Right atrium auricular region (tissue), 2 donors: ENCODE data around the gene TBL1Y. TPM values are rescaled to one million over a fixed set of nuclear protein-coding genes. Genes with fewer than 3 reads are reported as not detected.
"Not testable (repeated sequence)": the region's sequence is repeated elsewhere in the genome, so short reads cannot be mapped to it uniquely, and the experiment has no call there.

Experiments
- DNase-seq: peaks from one replicate; pipeline ENCODE4 v3.0.0-alpha.2; 2019; ENCODE audit warnings: low spot score
- H3K27ac ChIP-seq, 2 donors: fragments of 200-600 bp; sonication (generic); 1 replicate in 1 of 2; 2 replicates in 1 of 2; pipeline ENCODE4 v1.5.1; 2016 to 2019
- H3K27me3 ChIP-seq, 2 donors: fragments of 200-600 bp; sonication (generic); one replicate each; pipeline versions ENCODE4 v1.5.1 to v1.6.0; 2017 to 2019
- H3K36me3 ChIP-seq: fragments of 200-600 bp; sonication (generic); one replicate; pipeline ENCODE4 v1.5.1; 2016
- H3K4me1 ChIP-seq, 2 donors: fragments of 200-600 bp; sonication (generic); one replicate each; pipeline versions ENCODE4 v1.5.1 to v1.6.0; 2017 to 2019
- H3K4me3 ChIP-seq, 2 donors: fragments of 200-600 bp; sonication (generic); 1 replicate in 1 of 2; 2 replicates in 1 of 2; pipeline ENCODE4 v1.5.1; 2017 to 2019; ENCODE audit warnings: mild to moderate bottlenecking in 1 of 2, moderate library complexity in 1 of 2
- H3K9me3 ChIP-seq, 2 donors: fragments of 200-600 bp; sonication (generic); one replicate each; pipeline ENCODE4 v1.5.1; 2019
- CTCF ChIP-seq, 2 donors: fragments of 200-600 bp; sonication (generic); IDR thresholded peaks; one replicate each; pipeline ENCODE4 v1.5.1; 2019; ENCODE audit warnings: antibody characterized with exemption in 2 of 2
- total RNA-seq, 2 donors: library from RNA; depleted of rRNA; stranded (reverse); fragments of >200 nt; gene quantifications; one replicate each; pipeline ENCODE4 v1.1.0, GENCODE V29; 2016

Gene TBL1Y
- total RNA-seq, 2 donors from 2014 or later: not detected

- H3K9me3 ChIP-seq: no peaks in the 10 kb centered on the region
- H3K27me3 ChIP-seq: no peaks in the 10 kb centered on the region
- DNase-seq: no peak
- H3K36me3 ChIP-seq: no peaks in the 10 kb centered on the region
- no peak overlapping the region for H3K27ac ChIP-seq
- no peak for TF ChIP-seq CTCF (IDR thresholded peaks at IDR 0.05)
- no peaks in the 10 kb centered on the region for H3K4me1 ChIP-seq
- no peak overlapping the region for H3K4me3 ChIP-seq
Measured at GRCh38 chrY:7013051-7013450, 102.6 kb downstream of the TBL1Y start.

- Histone ChIP-seq H3K4me3 (no peak overlapping the region), H3K9me3 (no peaks in the 10 kb centered on the region), H3K27ac (no peak overlapping the region), H3K27me3 (no peaks in the 10 kb centered on the region), H3K36me3 (no peaks in the 10 kb centered on the region), H3K4me1 (no peaks in the 10 kb centered on the region)
- TF ChIP-seq CTCF (IDR thresholded peaks at IDR 0.05): no peak
- no peak for DNase-seq
Measured at GRCh38 chrY:7016521-7016920, 106.0 kb downstream of the TBL1Y start.

- TF ChIP-seq CTCF (IDR thresholded peaks at IDR 0.05): no peak
- H3K36me3 ChIP-seq: no peaks in the 10 kb centered on the region
- H3K9me3 ChIP-seq: no peaks in the 10 kb centered on the region
- H3K4me3 ChIP-seq: no peak overlapping the region
- no peaks in the 10 kb centered on the region for H3K27me3 ChIP-seq
- no peaks in the 10 kb centered on the region for H3K4me1 ChIP-seq
- no peak for DNase-seq
- H3K27ac ChIP-seq: no peak overlapping the region
Measured at GRCh38 chrY:7017244-7018080, 107.0 kb downstream of the TBL1Y start.

GRCh38 chrY:7039037-7039436, 128.5 kb downstream of the TBL1Y start:
- H3K9me3 ChIP-seq: no peaks in the 10 kb centered on the region
- no peaks in the 10 kb centered on the region for H3K36me3 ChIP-seq
- no peaks in the 10 kb centered on the region for H3K4me1 ChIP-seq
- no peaks in the 10 kb centered on the region for H3K27me3 ChIP-seq
- no peak overlapping the region for H3K4me3 ChIP-seq
- no peak for TF ChIP-seq CTCF (IDR thresholded peaks at IDR 0.05)
- H3K27ac ChIP-seq: no peak overlapping the region
- DNase-seq: no peak

- DNase-seq: no peak
- no peak overlapping the region for H3K27ac ChIP-seq
- TF ChIP-seq CTCF (IDR thresholded peaks at IDR 0.05): no peak
- H3K36me3 ChIP-seq: no peaks in the 10 kb centered on the region
- H3K9me3 ChIP-seq: no peaks in the 10 kb centered on the region
- no peak overlapping the region for H3K4me3 ChIP-seq
- H3K27me3 ChIP-seq: no peaks in the 10 kb centered on the region
- no peaks in the 10 kb centered on the region for H3K4me1 ChIP-seq
Measured at GRCh38 chrY:7040662-7041061, 130.2 kb downstream of the TBL1Y start.

DNA sequence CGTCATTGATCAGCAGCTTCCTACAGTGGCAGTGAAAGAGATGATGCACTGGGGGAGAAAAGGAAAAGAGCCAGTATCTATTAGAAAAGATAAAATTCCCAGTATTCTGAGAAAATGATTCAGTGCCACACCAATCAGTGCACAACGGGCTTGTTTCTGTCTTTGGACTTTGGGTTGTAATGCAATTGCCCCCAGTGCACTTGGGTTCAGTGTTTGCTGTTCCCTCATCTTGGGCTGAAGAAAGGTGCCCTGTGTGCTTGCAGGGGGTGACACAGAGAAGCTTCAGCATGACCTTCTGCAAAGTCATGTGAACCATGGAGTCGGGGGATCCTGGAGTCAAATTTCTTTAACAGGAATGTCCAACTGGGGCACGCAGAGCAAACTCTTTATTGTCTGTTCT, 131.5 kb downstream of the TBL1Y start:
- H3K36me3 ChIP-seq: no peaks in the 10 kb centered on the region
- no peak overlapping the region for H3K27ac ChIP-seq
- TF ChIP-seq CTCF (IDR thresholded peaks at IDR 0.05): no peak
- no peak overlapping the region for H3K4me3 ChIP-seq
- no peaks in the 10 kb centered on the region for H3K9me3 ChIP-seq
- no peaks in the 10 kb centered on the region for H3K4me1 ChIP-seq
- no peak for DNase-seq
- H3K27me3 ChIP-seq: no peaks in the 10 kb centered on the region

DNA sequence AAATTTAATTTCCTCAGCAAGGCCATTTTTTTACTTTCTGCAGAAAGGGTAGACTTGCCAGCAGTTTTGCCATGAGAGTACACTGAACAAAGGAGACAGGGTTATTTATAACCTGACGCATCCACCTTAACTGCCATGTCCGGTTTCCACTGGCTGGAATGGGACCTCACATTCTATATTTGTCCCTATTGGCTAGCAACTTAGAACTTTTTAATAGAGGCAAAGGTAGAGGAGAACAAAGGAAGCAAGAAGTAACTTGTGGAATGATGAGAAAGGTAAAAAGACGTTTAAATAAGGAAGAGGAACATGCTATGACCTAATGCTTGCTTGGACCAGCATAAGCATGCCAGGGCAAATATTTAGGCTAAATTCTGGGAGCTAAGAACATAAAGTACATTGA, 142.0 kb downstream of the TBL1Y start:
- not testable (repeated sequence) for H3K27me3 ChIP-seq, DNase-seq, H3K36me3 ChIP-seq, H3K4me3 ChIP-seq, H3K4me1 ChIP-seq, H3K27ac ChIP-seq, H3K9me3 ChIP-seq
